SK-N-SH treated with all-trans-retinoic acid at 6 μM for 48 hours (cell line): ENCODE data around the gene TSSK2.

Experiments
- ATAC-seq: fragments of 200-7000 bp; cut with Tn5 transposase; 3 replicates; pipeline ENCODE4 v1.9.1; 2020; ENCODE audit warnings: mild to moderate bottlenecking, moderate library complexity
- BACH2 ChIP-seq: fragments of 250-450 bp; sonication (Bioruptor Pico); IDR thresholded peaks from 2 replicates; pipeline ENCODE4 v1.9.0; 2021; ENCODE audit warnings: mild to moderate bottlenecking, borderline replicate concordance
- CREB5 ChIP-seq: fragments of 250-450 bp; sonication (Bioruptor Pico); IDR thresholded peaks from 2 replicates; pipeline ENCODE4 v1.5.1; 2020; ENCODE audit warnings: low read depth, mild to moderate bottlenecking, moderate library complexity
- CSRNP3 ChIP-seq: fragments of 250-450 bp; sonication (Bioruptor Pico); IDR thresholded peaks from 2 replicates; pipeline ENCODE4 v1.5.1; 2021; ENCODE audit warnings: mild to moderate bottlenecking, moderate library complexity
- ESRRG ChIP-seq: fragments of 250-450 bp; sonication (Bioruptor Pico); IDR thresholded peaks from 2 replicates; pipeline ENCODE4 v1.6.1; 2021; ENCODE audit warnings: mild to moderate bottlenecking
- ISL1 ChIP-seq: fragments of 250-450 bp; sonication (Bioruptor Pico); IDR thresholded peaks from 2 replicates; pipeline ENCODE4 v2.1.2; 2022; ENCODE audit warnings: mild to moderate bottlenecking, moderate library complexity
- OSR1 ChIP-seq: fragments of 250-450 bp; sonication (Bioruptor Pico); IDR thresholded peaks from 2 replicates; pipeline ENCODE4 v1.8.0; 2022; ENCODE audit warnings: moderate library complexity, mild to moderate bottlenecking, inconsistent platforms
- POU6F1 ChIP-seq: fragments of 250-450 bp; sonication (Bioruptor Pico); IDR thresholded peaks from 2 replicates; pipeline ENCODE4 v1.8.0; 2021; ENCODE audit warnings: low read depth, mild to moderate bottlenecking, moderate library complexity, borderline replicate concordance
- PPARA ChIP-seq: fragments of 250-450 bp; sonication (Bioruptor Pico); IDR thresholded peaks from 2 replicates; pipeline ENCODE4 v1.5.0; 2020; ENCODE audit warnings: mild to moderate bottlenecking, borderline replicate concordance
- RARB ChIP-seq: fragments of 250-450 bp; sonication (Bioruptor Pico); IDR thresholded peaks from 2 replicates; pipeline ENCODE4 v1.8.0; 2021; ENCODE audit warnings: mild to moderate bottlenecking, moderate library complexity
- SNAI2 ChIP-seq: fragments of 250-450 bp; sonication (Bioruptor Pico); IDR thresholded peaks from 2 replicates; pipeline ENCODE4 v1.5.0; 2020; ENCODE audit warnings: mild to moderate bottlenecking, moderate library complexity
- TCF4 ChIP-seq: fragments of 250-450 bp; sonication (Bioruptor Pico); IDR thresholded peaks from 2 replicates; pipeline ENCODE4 v1.8.0; 2021; ENCODE audit warnings: mild to moderate bottlenecking, moderate library complexity, borderline replicate concordance
- TOX ChIP-seq: fragments of 250-450 bp; sonication (Bioruptor Pico); IDR thresholded peaks from 2 replicates; pipeline ENCODE4 v1.8.0; 2021; ENCODE audit warnings: mild to moderate bottlenecking, moderate library complexity, borderline replicate concordance
- TSHZ2 ChIP-seq: fragments of 250-450 bp; sonication (Bioruptor Pico); IDR thresholded peaks from 2 replicates; pipeline ENCODE4 v1.5.0; 2020; ENCODE audit warnings: mild to moderate bottlenecking, moderate library complexity
- ZC3H10 ChIP-seq: fragments of 250-450 bp; sonication (Bioruptor Pico); IDR thresholded peaks from 2 replicates; pipeline ENCODE4 v1.5.1; 2021; ENCODE audit warnings: mild to moderate bottlenecking, moderate library complexity
- ZFP3 ChIP-seq: fragments of 250-450 bp; sonication (Bioruptor Pico); IDR thresholded peaks from 2 replicates; pipeline ENCODE4 v1.5.0; 2020; ENCODE audit warnings: mild to moderate bottlenecking, moderate library complexity
- ZFP30 ChIP-seq: fragments of 450-650 bp; formaldehyde crosslinking; IDR thresholded peaks from 2 replicates; pipeline ENCODE4 v1.5.0; 2022; ENCODE audit warnings: mild to moderate bottlenecking, moderate library complexity
- ZNF565 ChIP-seq: fragments of 450-650 bp; formaldehyde crosslinking; conservative IDR thresholded peaks from 2 replicates; pipeline ENCODE4 v1.5.0; 2020; ENCODE audit warnings: low read depth, mild to moderate bottlenecking, moderate library complexity
- ZNF70 ChIP-seq: fragments of 450-650 bp; formaldehyde crosslinking; IDR thresholded peaks from 2 replicates; pipeline ENCODE4 v1.5.0; 2020; ENCODE audit warnings: mild to moderate bottlenecking, moderate library complexity
- ZNF8 ChIP-seq: fragments of 450-650 bp; formaldehyde crosslinking; IDR thresholded peaks from 2 replicates; pipeline ENCODE4 v1.5.0; 2020; ENCODE audit warnings: mild to moderate bottlenecking, moderate library complexity

TSSK2 gene

GRCh38 chr22:19128946-19129727 lies 2.0 kb upstream of the TSSK2 start:
- no peak for TF ChIP-seq ZC3H10 (CRISPR knock-in tag)
- no peak for TF ChIP-seq TCF4 (CRISPR knock-in tag)
- no peak for TF ChIP-seq BACH2 (CRISPR knock-in tag)
- no peak for TF ChIP-seq TOX (CRISPR knock-in tag)
- TF ChIP-seq SNAI2 (CRISPR knock-in tag), result no peak
- TF ChIP-seq CREB5 (CRISPR knock-in tag), result no peak
- no peak for TF ChIP-seq ZFP30 (CRISPR knock-in tag)
- TF ChIP-seq TSHZ2 (CRISPR knock-in tag), result no peak
- TF ChIP-seq ZFP3 (CRISPR knock-in tag), result no peak
- no peak for TF ChIP-seq CSRNP3 (CRISPR knock-in tag)
- no peak for TF ChIP-seq PPARA (CRISPR knock-in tag)
- no peak for TF ChIP-seq ISL1 (CRISPR knock-in tag)
- no peak for TF ChIP-seq POU6F1 (CRISPR knock-in tag)
- no peak for TF ChIP-seq ZNF565 (CRISPR knock-in tag)
- ATAC-seq, result no peak

GRCh38 chr22:19129871-19130270 lies 1.2 kb upstream of the TSSK2 start:
- no peak for ATAC-seq
- TF ChIP-seq ZFP30 (CRISPR knock-in tag), result no peak
- TF ChIP-seq ESRRG (CRISPR knock-in tag), result no peak
- no peak for TF ChIP-seq TSHZ2 (CRISPR knock-in tag)
- TF ChIP-seq ZC3H10 (CRISPR knock-in tag), result no peak

GRCh38 chr22:19131685-19132015 lies 542 bp downstream of the TSSK2 start:
- no peak for ATAC-seq
- TF ChIP-seq OSR1 (CRISPR knock-in tag) (no peak), ISL1 (CRISPR knock-in tag) (no peak), SNAI2 (CRISPR knock-in tag) (no peak), ZFP3 (CRISPR knock-in tag) (no peak), ZNF70 (CRISPR knock-in tag) (no peak), CREB5 (CRISPR knock-in tag) (no peak), RARB (CRISPR knock-in tag) (no peak), ZNF8 (no peak)
